ENCODE measurements around the gene FSIP1.

DNA sequence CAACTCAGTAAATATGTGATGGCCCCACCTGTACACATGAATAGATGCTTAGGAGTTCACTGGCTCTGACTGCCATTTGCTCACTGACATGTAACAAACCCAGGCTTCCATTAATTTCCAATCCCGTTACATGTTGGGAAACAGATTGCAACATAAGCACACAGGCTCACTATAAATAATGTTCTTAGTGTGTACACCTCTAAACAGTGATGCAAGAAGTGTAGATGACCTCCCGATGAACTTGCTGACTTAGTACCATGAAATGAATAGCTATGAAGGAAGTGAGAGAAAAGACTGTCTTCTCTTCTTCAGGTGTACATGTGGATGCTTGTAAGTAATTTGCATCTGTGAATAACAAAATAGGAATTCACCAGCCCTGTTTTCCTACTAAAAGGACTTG lies 21.4 kb upstream of the FSIP1 start:
- TF ChIP-seq POLR2A (IDR thresholded peaks at IDR 0.05): no peak
- no peak for TF ChIP-seq CTCF (IDR thresholded peaks at IDR 0.05)

All from gastroesophageal sphincter (tissue), 3 donors.